ENCODE results near the gene FGD4. TPM values are rescaled to one million over a fixed set of nuclear protein-coding genes. Genes with fewer than 3 reads are reported as not detected.

FGD4 gene
- total RNA-seq, 1 experiment from 2014 or later, result 54.3 TPM

GRCh38 chr12:32515137-32515873 lies 115.9 kb downstream of the FGD4 start:
- Histone ChIP-seq H3K9me3 (ENCODE audit: control insufficient read depth, low read depth, low read length) (no peaks in the 10 kb centered on the region), H2BK15ac (ENCODE audit: low read depth, low read length) (no peak overlapping the region), H3K4ac (ENCODE audit: low read depth, low read length) (no peak overlapping the region), H3K56ac (ENCODE audit: insufficient read length, low read depth, low read length) (no peak overlapping the region), H2BK12ac (ENCODE audit: insufficient read length, low read depth, low read length) (no peak overlapping the region), H2BK120ac (ENCODE audit: low read depth, low read length, poor library complexity, severe bottlenecking) (no peak overlapping the region), H4K8ac (replicated peaks; ENCODE audit: insufficient read length, low read depth, low read length) (no peak overlapping the region), H3T11ph (ENCODE audit: low read length) (no peak overlapping the region), H3K9ac (ENCODE audit: extremely low read depth, insufficient read length, low read length) (no peak overlapping the region), H4K20me1 (ENCODE audit: control insufficient read depth, insufficient read depth, insufficient read length) (no peaks in the 10 kb centered on the region), H4K5ac (ENCODE audit: insufficient read length, low read depth, low read length) (no peak overlapping the region), H3K4me1 (ENCODE audit: insufficient read depth, low read length) (peaks cover 2% of the 10 kb centered on the region; the same call in 1 of the 2 replicates), H2BK5ac (ENCODE audit: insufficient read length, low read length) (no peak overlapping the region), H2AK5ac (ENCODE audit: insufficient read length, low read length) (no peak overlapping the region), H3K27ac (ENCODE audit: insufficient read length, low read depth, low read length) (no peak overlapping the region), H2BK20ac (ENCODE audit: low read depth, low read length, poor library complexity, severe bottlenecking) (no peak overlapping the region), H3K14ac (ENCODE audit: insufficient read depth, low read length) (no peak overlapping the region), H3K23me2 (ENCODE audit: insufficient read length, low read depth, low read length, poor library complexity, severe bottlenecking) (no peaks in the 10 kb centered on the region), H3K23ac (ENCODE audit: insufficient read length, low read depth, low read length) (no peak overlapping the region), H3K18ac (ENCODE audit: insufficient read length, low read depth, low read length) (no peak overlapping the region), H2AFZ (ENCODE audit: low read length) (no peak overlapping the region), H4K91ac (ENCODE audit: insufficient read length, low read depth, low read length) (no peak overlapping the region), H3K79me2 (ENCODE audit: insufficient read depth, low read length) (peaks cover 3% of the 10 kb centered on the region; the same call in 1 of the 2 replicates), H3K27me3 (ENCODE audit: insufficient read depth, low read length) (no peaks in the 10 kb centered on the region), H3K79me1 (ENCODE audit: insufficient read depth, low read depth, low read length, poor library complexity, severe bottlenecking) (peaks cover 4% of the 10 kb centered on the region), H3K4me2 (ENCODE audit: insufficient read depth, insufficient read length, low read length) (no peak overlapping the region)
- Mint-ChIP-seq H3K4me1 (peaks cover 32 to 38% of the 10 kb centered on the region in 2 experiments), H3K36me3 (ENCODE audit: insufficient read depth in 1 of 3, low read depth in 3 of 3) (peaks cover 0 to 9% (median 0%) of the 10 kb centered on the region in 3 experiments; a peak in 3 of 7 replicates), H3K27ac (peak overlapping the region in 2 of 3 experiments; percentile 34 to 72; a peak in 3 of 7 replicates), H3K9me3 (no peaks in the 10 kb centered on the region), H3K4me3 (no peak overlapping the region), H3K27me3 (ENCODE audit: low read depth) (no peaks in the 10 kb centered on the region)
- WGBS (ENCODE audit: extremely low coverage, insufficient read length, low lambda C conversion rate), result no CpG with 5 or more reads among the region's 1 CpG
- DNase-seq, result no peak
- TF ChIP-seq CTCF (conservative IDR thresholded peaks at IDR 0.05), result no peak
